Parathyroid adenoma (tissue), 2 donors: ENCODE measurements around the gene SUSD4.
"Not testable (repeated sequence)": the region's sequence is repeated elsewhere in the genome, so short reads cannot be mapped to it uniquely, and the experiment has no call there.

ENCODE experiments used
- H2AFZ ChIP-seq: fragments of 300-600 bp; sonication (generic); one replicate; pipeline ENCODE4 v1.7.0; 2017; ENCODE audit warnings: antibody characterized with exemption, mild to moderate bottlenecking
- H3K27ac ChIP-seq: fragments of 300-600 bp; sonication (generic); one replicate; pipeline ENCODE4 v1.7.0; 2017
- H3K27me3 ChIP-seq: fragments of 300-600 bp; sonication (generic); one replicate; pipeline ENCODE4 v1.7.0; 2017; ENCODE audit warnings: low read length; ENCODE audit not compliant: control insufficient read depth, insufficient read depth
- H3K36me3 ChIP-seq: fragments of 300-600 bp; sonication (generic); one replicate; pipeline ENCODE4 v1.7.0; 2017; ENCODE audit warnings: low read length; ENCODE audit not compliant: control insufficient read depth, insufficient read depth
- H3K4me1 ChIP-seq: fragments of 300-600 bp; sonication (generic); one replicate; pipeline ENCODE4 v1.7.0; 2017; ENCODE audit warnings: control low read depth
- H3K4me2 ChIP-seq: fragments of 300-600 bp; sonication (generic); one replicate; pipeline ENCODE4 v1.7.0; 2017; ENCODE audit warnings: low read length
- H3K4me3 ChIP-seq: fragments of 300-600 bp; sonication (generic); one replicate; pipeline ENCODE4 v1.7.0; 2017; ENCODE audit warnings: low read depth, low read length
- H3K79me2 ChIP-seq: fragments of 300-600 bp; sonication (generic); one replicate; pipeline ENCODE4 v1.7.0; 2017; ENCODE audit warnings: control low read depth
- H3K9ac ChIP-seq: fragments of 300-600 bp; sonication (generic); one replicate; pipeline ENCODE4 v1.7.0; 2017; ENCODE audit warnings: mild to moderate bottlenecking
- H3K9me3 ChIP-seq: fragments of 300-600 bp; sonication (generic); one replicate; pipeline ENCODE4 v1.7.0; 2017; ENCODE audit warnings: low read length; ENCODE audit not compliant: control insufficient read depth
- TF ChIP-seq, protein P1 (sequence below): fragments of 300-600 bp; sonication (generic); IDR thresholded peaks from one replicate; pipeline ENCODE4 v1.7.0; 2017; ENCODE audit warnings: antibody characterized with exemption, mild to moderate bottlenecking
- donor health status: primary hyperparathyroidism.

SUSD4 gene

GRCh38 chr1:223253916-223254315 lies 110.1 kb downstream of the SUSD4 start:
- H3K9me3 ChIP-seq: no peaks in the 10 kb centered on the region
- no peak overlapping the region for H3K4me2 ChIP-seq
- no peak overlapping the region for H3K27ac ChIP-seq
- H3K36me3 ChIP-seq: no peaks in the 10 kb centered on the region
- no peaks in the 10 kb centered on the region for H3K27me3 ChIP-seq
- no peak overlapping the region for H2AFZ ChIP-seq
- H3K4me1 ChIP-seq: no peaks in the 10 kb centered on the region
- no peak overlapping the region for H3K9ac ChIP-seq
- H3K4me3 ChIP-seq: no peak overlapping the region
- H3K79me2 ChIP-seq: no peaks in the 10 kb centered on the region
- TF ChIP-seq, protein P1, sequence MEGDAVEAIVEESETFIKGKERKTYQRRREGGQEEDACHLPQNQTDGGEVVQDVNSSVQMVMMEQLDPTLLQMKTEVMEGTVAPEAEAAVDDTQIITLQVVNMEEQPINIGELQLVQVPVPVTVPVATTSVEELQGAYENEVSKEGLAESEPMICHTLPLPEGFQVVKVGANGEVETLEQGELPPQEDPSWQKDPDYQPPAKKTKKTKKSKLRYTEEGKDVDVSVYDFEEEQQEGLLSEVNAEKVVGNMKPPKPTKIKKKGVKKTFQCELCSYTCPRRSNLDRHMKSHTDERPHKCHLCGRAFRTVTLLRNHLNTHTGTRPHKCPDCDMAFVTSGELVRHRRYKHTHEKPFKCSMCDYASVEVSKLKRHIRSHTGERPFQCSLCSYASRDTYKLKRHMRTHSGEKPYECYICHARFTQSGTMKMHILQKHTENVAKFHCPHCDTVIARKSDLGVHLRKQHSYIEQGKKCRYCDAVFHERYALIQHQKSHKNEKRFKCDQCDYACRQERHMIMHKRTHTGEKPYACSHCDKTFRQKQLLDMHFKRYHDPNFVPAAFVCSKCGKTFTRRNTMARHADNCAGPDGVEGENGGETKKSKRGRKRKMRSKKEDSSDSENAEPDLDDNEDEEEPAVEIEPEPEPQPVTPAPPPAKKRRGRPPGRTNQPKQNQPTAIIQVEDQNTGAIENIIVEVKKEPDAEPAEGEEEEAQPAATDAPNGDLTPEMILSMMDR: no peak

- not testable (repeated sequence) for H3K27ac ChIP-seq, H3K27me3 ChIP-seq, H3K4me2 ChIP-seq, H3K79me2 ChIP-seq, H3K9me3 ChIP-seq, H2AFZ ChIP-seq, H3K36me3 ChIP-seq, H3K4me3 ChIP-seq, H3K9ac ChIP-seq, H3K4me1 ChIP-seq
These were observed 112.6 kb downstream of the SUSD4 start for GRCh38 chr1:223251387-223251786.

DNA sequence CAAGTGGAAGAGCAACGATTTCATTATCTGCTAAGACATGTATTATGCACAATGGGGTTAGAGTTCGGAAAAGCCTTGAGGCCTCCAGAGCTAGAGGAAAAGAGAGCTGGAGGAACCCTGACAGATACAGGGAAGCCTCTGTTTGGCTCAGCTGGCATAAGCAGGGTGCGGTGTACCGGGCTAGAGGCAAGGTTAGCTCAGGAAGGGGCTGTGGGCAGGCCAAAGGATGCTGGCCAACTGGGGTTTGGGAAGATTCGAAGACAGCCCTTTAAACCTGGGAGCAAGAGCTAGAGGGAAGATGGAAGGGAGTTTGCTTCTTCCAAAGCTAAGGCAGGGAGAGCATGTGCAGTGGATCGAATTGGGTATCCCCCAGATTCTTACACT lies 113.4 kb downstream of the SUSD4 start:
- no peaks in the 10 kb centered on the region for H3K36me3 ChIP-seq
- H3K4me3 ChIP-seq: no peak overlapping the region
- no peaks in the 10 kb centered on the region for H3K79me2 ChIP-seq
- no peaks in the 10 kb centered on the region for H3K4me1 ChIP-seq
- no peak overlapping the region for H3K9ac ChIP-seq
- H2AFZ ChIP-seq: no peak overlapping the region
- H3K27me3 ChIP-seq: no peaks in the 10 kb centered on the region
- H3K4me2 ChIP-seq: no peak overlapping the region
- no peak overlapping the region for H3K27ac ChIP-seq
- H3K9me3 ChIP-seq: no peaks in the 10 kb centered on the region
- TF ChIP-seq, protein P1: no peak

DNA sequence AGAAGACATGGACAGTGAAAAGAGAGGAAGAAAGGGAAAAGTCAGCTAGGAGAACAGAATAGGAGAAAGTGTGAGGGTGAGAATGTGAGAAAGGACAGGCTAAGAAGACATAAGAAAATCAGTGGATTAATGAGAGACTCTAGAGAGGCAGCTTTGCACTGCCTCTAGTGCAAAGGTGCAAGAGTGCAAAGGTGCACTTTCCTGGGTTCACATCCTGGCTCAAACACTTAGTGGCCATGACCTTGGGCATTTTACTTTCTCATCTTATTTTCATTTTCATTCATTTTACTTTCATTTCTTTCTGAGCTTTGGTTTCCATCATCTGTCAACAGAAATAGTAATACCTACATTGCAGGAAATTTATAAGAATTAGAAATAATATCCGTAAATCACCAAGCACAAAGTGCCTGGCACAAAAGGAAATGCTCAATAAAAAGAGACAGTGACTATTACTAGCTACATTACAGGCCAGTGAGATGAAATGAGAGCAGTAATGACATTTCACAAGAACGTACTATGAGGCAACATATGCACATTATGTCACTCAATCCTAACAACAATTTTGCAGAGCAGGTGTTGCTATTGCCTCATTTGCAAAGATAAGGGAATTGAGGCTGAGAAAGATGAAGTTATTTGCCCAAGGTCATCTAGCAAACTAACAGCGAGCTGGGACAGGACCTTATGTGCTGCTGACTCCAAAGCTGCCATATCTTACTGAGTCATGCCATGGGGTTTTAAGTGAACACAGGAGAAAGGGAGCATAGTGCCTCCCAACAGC lies 113.9 kb downstream of the SUSD4 start:
- Histone ChIP-seq H2AFZ (no peak overlapping the region), H3K36me3 (no peaks in the 10 kb centered on the region), H3K4me3 (no peak overlapping the region), H3K9me3 (no peaks in the 10 kb centered on the region), H3K27me3 (no peaks in the 10 kb centered on the region), H3K79me2 (no peaks in the 10 kb centered on the region), H3K9ac (no peak overlapping the region), H3K4me1 (no peaks in the 10 kb centered on the region), H3K27ac (no peak overlapping the region), H3K4me2 (no peak overlapping the region)
- TF ChIP-seq, protein P1: no peak

DNA sequence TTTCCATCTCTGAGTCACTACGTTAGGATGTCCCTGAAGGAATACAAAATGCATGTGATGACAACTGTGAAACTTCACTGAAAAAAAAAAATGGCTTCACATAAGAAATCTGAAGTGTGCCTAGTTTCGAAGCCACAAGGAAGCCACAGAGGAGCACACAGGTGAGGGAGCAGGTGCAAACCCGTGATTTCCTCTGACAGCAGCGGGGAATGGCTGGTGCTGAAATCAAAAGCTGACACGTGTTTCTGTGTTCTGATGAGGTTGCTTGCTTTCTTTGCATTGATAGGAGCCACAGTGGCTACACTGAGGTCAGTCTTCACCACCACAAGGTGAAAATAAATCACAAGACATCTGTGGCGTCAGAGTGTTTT lies 115.2 kb downstream of the SUSD4 start:
- no peaks in the 10 kb centered on the region for H3K4me1 ChIP-seq
- TF ChIP-seq, protein P1: no peak
- H2AFZ ChIP-seq: no peak overlapping the region
- H3K9ac ChIP-seq: no peak overlapping the region
- H3K4me2 ChIP-seq: no peak overlapping the region
- no peak overlapping the region for H3K4me3 ChIP-seq
- no peaks in the 10 kb centered on the region for H3K27me3 ChIP-seq
- no peaks in the 10 kb centered on the region for H3K79me2 ChIP-seq
- H3K36me3 ChIP-seq: no peaks in the 10 kb centered on the region
- no peaks in the 10 kb centered on the region for H3K9me3 ChIP-seq
- H3K27ac ChIP-seq: no peak overlapping the region
